ENCODE data around the gene NYNRIN.

NYNRIN gene

GRCh38 chr14:24435192-24435810 is 36.5 kb downstream of the NYNRIN start:
- Histone ChIP-seq H3K4me1 (ENCODE audit: insufficient read depth, low read length) (peaks cover 5% of the 10 kb centered on the region; the same call in 1 of the 2 replicates), H3K9ac (ENCODE audit: low read depth, low read length) (no peak overlapping the region), H3K36me3 (ENCODE audit: insufficient read depth, low read length) (peaks cover 16% of the 10 kb centered on the region), H3K9me3 (ENCODE audit: control insufficient read depth, insufficient read depth, low read length) (no peaks in the 10 kb centered on the region)

DNA sequence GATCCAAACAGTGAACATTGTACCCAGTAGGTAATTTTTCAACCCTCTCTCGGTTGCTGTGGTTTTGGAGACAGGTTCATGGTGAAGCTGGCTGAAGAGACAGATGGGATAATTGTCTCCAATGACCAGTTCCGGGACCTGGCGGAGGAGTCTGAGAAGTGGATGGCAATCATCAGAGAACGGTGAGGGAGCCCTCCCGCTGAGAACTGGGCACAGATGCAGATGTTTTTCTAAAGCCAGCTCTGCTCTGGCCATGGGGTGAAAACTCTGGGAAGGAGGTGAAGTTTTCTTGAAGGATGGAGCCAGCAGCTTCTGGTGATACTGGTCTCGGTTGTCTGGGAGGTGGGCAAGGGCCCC is 37.2 kb downstream of the NYNRIN start:
- Histone ChIP-seq H3K4me1 (ENCODE audit: insufficient read depth, low read length) (peaks cover 5% of the 10 kb centered on the region; the same call in 1 of the 2 replicates), H3K36me3 (ENCODE audit: insufficient read depth, low read length) (peaks cover 16% of the 10 kb centered on the region), H3K9ac (ENCODE audit: low read depth, low read length) (no peak overlapping the region), H3K9me3 (ENCODE audit: control insufficient read depth, insufficient read depth, low read length) (no peaks in the 10 kb centered on the region)

DNA sequence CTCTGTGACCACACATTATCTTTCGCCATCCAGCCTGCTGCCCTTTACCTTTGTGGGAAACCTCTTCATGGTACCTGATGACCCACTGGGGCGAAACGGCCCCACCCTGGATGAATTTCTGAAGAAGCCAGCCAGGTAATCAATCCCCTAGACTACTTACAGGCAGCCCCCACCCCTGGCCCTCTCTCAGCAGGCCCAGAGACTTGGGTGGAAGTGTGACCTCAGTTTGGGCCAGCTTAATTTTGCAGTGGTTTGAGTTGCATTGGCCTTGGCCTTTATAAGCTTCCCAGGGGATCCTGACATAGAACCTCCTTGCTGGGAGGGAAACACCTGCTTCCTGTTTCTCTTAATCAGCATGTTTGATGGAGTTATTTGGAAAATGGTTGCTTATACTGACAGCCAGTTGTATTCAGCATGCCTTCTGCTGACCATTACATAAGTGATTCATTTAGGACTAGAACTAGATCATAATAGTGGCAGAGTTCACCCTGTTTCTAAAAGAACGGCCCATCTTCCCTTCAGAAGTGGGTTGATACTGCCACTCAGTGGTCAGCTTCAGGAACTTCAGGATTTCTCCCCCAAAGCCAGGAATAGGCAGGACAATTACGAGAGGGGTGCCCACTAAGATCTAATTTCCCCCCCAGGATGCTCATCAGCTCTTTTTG is 37.7 kb downstream of the NYNRIN start:
- H3K9ac ChIP-seq (ENCODE audit: low read depth, low read length): no peak overlapping the region
- peaks cover 16% of the 10 kb centered on the region for H3K36me3 ChIP-seq (ENCODE audit: insufficient read depth, low read length)
- H3K4me1 ChIP-seq (ENCODE audit: insufficient read depth, low read length): peaks cover under 1% of the 10 kb centered on the region; the same call in 1 of the 2 replicates
- H3K9me3 ChIP-seq (ENCODE audit: control insufficient read depth, insufficient read depth, low read length): no peaks in the 10 kb centered on the region

DNA sequence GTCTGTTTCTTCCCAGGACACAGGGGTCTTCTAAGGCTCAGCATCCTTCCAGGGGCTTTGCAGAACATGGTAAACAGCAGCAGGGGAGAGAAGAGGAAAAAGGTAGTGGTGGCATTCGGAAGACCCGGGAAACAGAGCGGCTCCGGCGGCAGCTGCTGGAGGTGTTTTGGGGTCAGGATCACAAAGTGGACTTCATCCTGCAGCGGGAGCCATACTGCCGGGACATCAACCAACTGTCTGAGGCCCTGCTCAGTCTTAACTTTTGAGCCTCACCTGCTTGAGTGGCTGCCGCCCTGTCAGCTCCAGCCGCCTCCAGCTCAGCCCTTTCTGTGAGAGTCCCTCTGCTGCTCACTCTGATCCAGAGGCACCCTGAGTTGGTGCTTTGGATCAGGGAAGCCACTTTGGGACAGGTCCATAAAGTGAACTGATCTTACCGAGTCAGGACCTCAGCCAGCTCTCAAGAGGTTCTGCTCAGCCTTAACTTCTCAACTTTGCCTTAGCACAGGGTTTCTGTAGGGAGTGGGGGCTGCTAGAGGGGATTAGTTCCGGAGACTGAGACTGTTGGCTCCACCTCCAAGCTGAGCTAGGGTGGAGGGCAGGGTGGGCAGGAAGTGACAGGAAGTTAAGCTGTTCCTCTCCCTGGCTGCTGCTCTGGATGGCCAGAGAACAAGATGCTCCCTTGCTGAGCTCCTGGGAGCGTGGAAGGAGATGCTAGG is 38.4 kb downstream of the NYNRIN start:
- no peak overlapping the region for H3K9ac ChIP-seq (ENCODE audit: low read depth, low read length)
- H3K4me1 ChIP-seq (ENCODE audit: insufficient read depth, low read length): no peaks in the 10 kb centered on the region
- peaks cover 16% of the 10 kb centered on the region for H3K36me3 ChIP-seq (ENCODE audit: insufficient read depth, low read length)
- no peaks in the 10 kb centered on the region for H3K9me3 ChIP-seq (ENCODE audit: control insufficient read depth, insufficient read depth, low read length)

DNA sequence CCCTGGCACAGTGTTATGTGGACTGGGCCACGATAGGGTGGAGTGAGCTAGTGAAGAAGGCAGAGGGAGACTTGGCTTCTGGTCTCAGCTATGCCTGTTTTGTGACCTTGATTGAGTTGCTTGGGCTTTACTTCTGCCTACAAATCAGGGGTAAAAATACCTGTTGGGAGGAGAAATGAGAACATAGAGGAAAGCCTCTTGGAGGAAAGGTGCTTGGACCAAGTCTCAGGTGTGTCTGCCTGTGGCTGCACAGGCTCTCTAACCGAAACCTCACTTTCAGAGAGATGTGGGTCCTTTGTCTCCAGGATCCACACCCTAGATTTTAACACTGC is 38.9 kb downstream of the NYNRIN start:
- no peaks in the 10 kb centered on the region for H3K9me3 ChIP-seq (ENCODE audit: control insufficient read depth, insufficient read depth, low read length)
- H3K36me3 ChIP-seq (ENCODE audit: insufficient read depth, low read length): peaks cover 16% of the 10 kb centered on the region
- no peaks in the 10 kb centered on the region for H3K4me1 ChIP-seq (ENCODE audit: insufficient read depth, low read length)
- no peak overlapping the region for H3K9ac ChIP-seq (ENCODE audit: low read depth, low read length)

GRCh38 chr14:24438223-24439097 is 39.7 kb downstream of the NYNRIN start:
- Histone ChIP-seq H3K9me3 (ENCODE audit: control insufficient read depth, insufficient read depth, low read length) (no peaks in the 10 kb centered on the region), H3K4me1 (ENCODE audit: insufficient read depth, low read length) (no peaks in the 10 kb centered on the region), H3K9ac (ENCODE audit: low read depth, low read length) (no peak overlapping the region), H3K36me3 (ENCODE audit: insufficient read depth, low read length) (peaks cover 16% of the 10 kb centered on the region)

DNA sequence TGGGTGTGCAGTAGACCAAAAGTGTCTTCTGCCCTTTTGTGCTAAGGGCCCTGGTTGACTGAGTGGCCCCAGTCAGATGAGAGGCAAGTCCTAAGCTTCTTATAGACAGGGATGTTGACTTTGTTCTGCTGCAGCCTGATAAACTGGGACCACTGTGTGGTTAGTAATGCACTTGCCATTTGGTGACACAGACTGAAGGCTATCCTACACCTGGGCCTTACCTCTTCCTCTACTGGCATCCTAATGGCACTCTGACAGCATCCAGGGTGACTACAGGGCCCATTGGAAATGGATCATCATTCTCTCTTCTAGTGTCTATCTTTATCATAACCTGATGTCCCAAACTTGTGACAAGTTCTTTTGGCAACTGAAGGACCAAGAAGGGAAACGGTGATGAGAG is 40.5 kb downstream of the NYNRIN start:
- no peaks in the 10 kb centered on the region for H3K4me1 ChIP-seq (ENCODE audit: insufficient read depth, low read length)
- no peaks in the 10 kb centered on the region for H3K9me3 ChIP-seq (ENCODE audit: control insufficient read depth, insufficient read depth, low read length)
- H3K9ac ChIP-seq (ENCODE audit: low read depth, low read length): no peak overlapping the region
- H3K36me3 ChIP-seq (ENCODE audit: insufficient read depth, low read length): peaks cover 16% of the 10 kb centered on the region

GRCh38 chr14:24439830-24440605 is 41.2 kb downstream of the NYNRIN start:
- Histone ChIP-seq H3K9ac (ENCODE audit: low read depth, low read length) (no peak overlapping the region), H3K4me1 (ENCODE audit: insufficient read depth, low read length) (no peaks in the 10 kb centered on the region), H3K9me3 (ENCODE audit: control insufficient read depth, insufficient read depth, low read length) (no peaks in the 10 kb centered on the region), H3K36me3 (ENCODE audit: insufficient read depth, low read length) (peaks cover 16% of the 10 kb centered on the region)

DNA sequence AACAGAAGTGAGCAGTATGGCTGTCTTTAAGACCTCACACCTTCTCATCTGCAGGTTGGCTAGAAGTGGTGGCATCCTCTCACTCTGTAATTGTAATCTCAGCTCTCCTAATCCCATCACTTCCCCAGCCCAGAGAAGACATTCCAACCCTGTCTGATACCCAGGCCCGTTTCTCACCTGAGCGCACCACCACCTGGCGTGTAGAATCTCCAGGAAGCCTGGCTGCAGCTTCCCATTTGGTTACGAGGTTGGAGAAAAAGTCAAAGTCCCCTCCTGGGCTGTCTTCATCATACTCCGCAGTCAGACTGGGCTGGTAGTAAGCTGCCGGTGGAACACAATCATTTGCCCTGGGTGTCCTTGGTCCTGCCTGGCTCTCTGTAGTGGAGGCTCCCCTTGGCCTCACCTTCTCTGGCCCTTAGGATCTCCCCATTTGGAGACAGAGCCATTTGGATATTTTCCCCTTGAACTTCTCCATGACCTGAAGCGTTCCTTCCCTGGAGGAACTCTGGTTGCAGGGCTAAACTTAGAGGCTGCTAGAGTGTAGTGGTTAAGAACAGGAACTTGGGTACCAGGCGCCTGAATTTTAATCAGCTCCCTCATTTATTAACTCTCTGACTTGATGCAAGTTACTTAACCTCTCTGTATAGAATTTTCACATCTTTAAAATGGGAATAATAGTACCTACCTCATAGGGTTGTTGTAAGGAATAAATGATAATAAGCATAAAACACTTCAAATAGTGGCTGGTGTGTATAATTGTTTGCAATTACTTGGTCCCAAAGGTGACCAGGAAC is 42.0 kb downstream of the NYNRIN start:
- Histone ChIP-seq H3K9ac (ENCODE audit: low read depth, low read length) (no peak overlapping the region), H3K36me3 (ENCODE audit: insufficient read depth, low read length) (peaks cover 16% of the 10 kb centered on the region), H3K9me3 (ENCODE audit: control insufficient read depth, insufficient read depth, low read length) (no peaks in the 10 kb centered on the region), H3K4me1 (ENCODE audit: insufficient read depth, low read length) (no peaks in the 10 kb centered on the region)

DNA sequence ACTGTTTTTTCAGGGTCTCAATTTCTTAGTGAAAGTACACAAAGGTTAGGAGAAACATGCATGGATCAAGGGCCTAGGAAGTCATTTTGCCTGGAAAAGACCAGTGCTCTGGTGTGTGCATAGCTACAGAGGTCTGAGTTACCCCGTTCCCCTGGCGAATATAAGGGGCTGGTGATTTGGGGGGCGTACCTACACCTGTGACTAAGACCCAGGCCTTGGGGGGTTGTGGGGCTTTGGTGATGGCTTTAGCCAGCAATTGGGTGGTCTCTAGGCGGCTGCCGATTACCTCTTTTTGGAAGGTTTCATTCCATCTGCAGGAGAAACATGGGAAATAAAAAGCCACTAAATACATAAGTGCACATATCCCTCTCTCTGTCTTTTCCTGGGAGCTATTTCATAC is 42.7 kb downstream of the NYNRIN start:
- peaks cover 16% of the 10 kb centered on the region for H3K36me3 ChIP-seq (ENCODE audit: insufficient read depth, low read length)
- H3K9me3 ChIP-seq (ENCODE audit: control insufficient read depth, insufficient read depth, low read length): no peaks in the 10 kb centered on the region
- no peaks in the 10 kb centered on the region for H3K4me1 ChIP-seq (ENCODE audit: insufficient read depth, low read length)
- peak overlapping the region; percentile 88 for H3K9ac ChIP-seq (ENCODE audit: low read depth, low read length)

GRCh38 chr14:24441904-24442239 is 43.1 kb downstream of the NYNRIN start:
- Histone ChIP-seq H3K36me3 (ENCODE audit: insufficient read depth, low read length) (peaks cover 16% of the 10 kb centered on the region), H3K9ac (ENCODE audit: low read depth, low read length) (peak overlapping the region; percentile 88), H3K4me1 (ENCODE audit: insufficient read depth, low read length) (no peaks in the 10 kb centered on the region), H3K9me3 (ENCODE audit: control insufficient read depth, insufficient read depth, low read length) (no peaks in the 10 kb centered on the region)

DNA sequence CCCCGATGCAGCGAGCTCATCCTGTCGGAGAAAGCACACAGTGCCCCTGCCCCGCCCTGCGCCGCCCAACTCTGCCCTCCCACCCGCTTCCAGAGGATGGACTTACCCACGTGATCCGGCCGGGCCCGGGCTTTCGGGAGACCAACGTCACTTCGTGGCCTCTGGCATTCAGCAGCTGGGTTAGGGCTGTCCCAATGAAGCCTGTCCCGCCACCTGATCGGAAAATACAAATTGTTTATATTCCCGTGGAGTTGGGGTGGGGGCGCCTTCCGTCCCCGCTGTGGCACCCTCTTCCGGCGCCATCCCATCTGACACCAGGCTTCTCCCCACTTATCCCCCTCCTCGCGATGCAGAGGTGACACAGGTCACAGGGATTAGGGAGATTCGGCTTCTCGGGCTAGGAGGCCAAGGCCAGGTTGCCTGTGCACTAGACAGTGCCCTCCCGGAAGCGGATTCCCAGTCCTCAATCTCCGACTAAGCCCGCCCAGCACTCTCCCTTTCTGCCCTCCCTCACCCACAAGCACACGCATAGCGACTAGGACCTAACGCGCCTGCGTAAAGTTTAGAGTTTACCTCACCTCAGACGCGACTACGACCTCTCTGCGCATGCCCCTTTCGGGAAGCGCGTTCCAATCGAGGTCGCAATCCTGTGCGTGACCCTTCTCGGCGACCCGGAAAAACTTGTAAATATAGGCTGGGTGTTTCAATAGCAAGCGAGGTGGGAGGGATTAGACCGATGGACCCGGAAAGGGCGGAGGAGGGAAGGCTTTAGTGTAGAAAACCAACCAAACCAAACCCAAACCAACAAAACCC is 43.6 kb downstream of the NYNRIN start, which contains the start of gene SDR39U1:
Gene SDR39U1 (minus strand): TSS at position 537 of the 813 bp plus-strand sequence. CDS start 7 bp downstream, at position 530.
- Histone ChIP-seq H3K36me3 (ENCODE audit: insufficient read depth, low read length) (peaks cover 16% of the 10 kb centered on the region), H3K9ac (ENCODE audit: low read depth, low read length) (peak within 1 kb of the TSS; percentile 88), H3K4me1 (ENCODE audit: insufficient read depth, low read length) (no peaks in the 10 kb centered on the region), H3K9me3 (ENCODE audit: control insufficient read depth, insufficient read depth, low read length) (no peaks in the 10 kb centered on the region)

Data from ES-I3 (cell line).